K562 (cell line): ENCODE results near the gene MYO1D. TPM values are rescaled to one million over a fixed set of nuclear protein-coding genes. Genes with fewer than 3 reads are reported as not detected.

Experiments
- ATAC-seq: fragments of 200-7000 bp; cut with Tn5 transposase; 3 replicates; pipeline ENCODE4 v1.9.1; 2020; ENCODE audit warnings: moderate library complexity
- BruUV-seq: library from RNA; stranded (reverse); fragments of 400-500 nt; replicated peaks from 2 replicates; lab custom pipeline; 2021; lab: Mats Ljungman, UMichigan
- CTCF ChIA-PET: fragments of 300-600 bp; formaldehyde crosslinking; extraction: SDS; loops from one replicate; lab custom pipeline; 2021; ENCODE audit warnings: low intra/inter-chr PET ratio; lab: Yijun Ruan, JAX
- POLR2A ChIA-PET: fragments of 300-600, 350-650 bp; sonication (Branson Sonifier 250); formaldehyde crosslinking; extraction: SDS; loops from one replicate; lab custom pipeline; 2021; ENCODE audit warnings: antibody characterized with exemption, inconsistent platforms; lab: Yijun Ruan, JAX
- DNase-seq, 4 experiments: peaks; one replicate each; pipeline versions ENCODE4 v3.0.0 to v3.0.0-alpha.2; 2011 to 2018; ENCODE audit warnings: low spot score in 3 of 4, mixed read lengths in 3 of 4; ENCODE audit errors: extremely low read depth in 1 of 4
- FAIRE-seq: peaks from 2 replicates; lab custom pipeline; 2011; peaks lifted over from hg19 to GRCh38; lab: Jason Lieb, UNC
- H2AFZ ChIP-seq: 2 replicates; pipeline ENCODE4 v1.6.0; 2011; ENCODE audit warnings: low read depth, low read length, control low read depth, inconsistent platforms
- H3K27ac ChIP-seq: fragments of 200-600 bp; 3 replicates; pipeline ENCODE4 v1.8.0; 2011; ENCODE audit warnings: low read depth, mild to moderate bottlenecking, control low read depth, inconsistent platforms, low read length, moderate library complexity, mixed read lengths; ENCODE audit errors: extremely low read depth
- H3K27me3 ChIP-seq, 2 experiments: fragments of 300-600 bp in 1 of 2; 2 replicates in 1 of 2; 3 replicates in 1 of 2; pipeline versions ENCODE4 v1.6.0 to v1.8.0; 2011; ENCODE audit warnings: inconsistent platforms in 2 of 2, low read length in 2 of 2, mild to moderate bottlenecking in 1 of 2, mixed read lengths in 1 of 2, moderate library complexity in 1 of 2; ENCODE audit not compliant: control insufficient read depth in 2 of 2, insufficient read depth in 2 of 2
- H3K36me3 ChIP-seq: fragments of 300-600 bp; 3 replicates; pipeline ENCODE4 v1.8.0; 2011; ENCODE audit warnings: mild to moderate bottlenecking, low read length, inconsistent platforms; ENCODE audit not compliant: control insufficient read depth, insufficient read depth
- H3K4me1 ChIP-seq, 2 experiments: fragments of 200-600 bp in 1 of 2; replicated peaks in 1 of 2; 2 replicates in 1 of 2; 3 replicates in 1 of 2; pipeline versions ENCODE4 v1.5.1 to v1.8.0; 2011; ENCODE audit warnings: inconsistent platforms in 2 of 2, low read length in 2 of 2, mild to moderate bottlenecking in 1 of 2, mixed read lengths in 1 of 2, moderate library complexity in 1 of 2; ENCODE audit not compliant: control insufficient read depth in 2 of 2, insufficient read depth in 2 of 2
- H3K4me2 ChIP-seq: 2 replicates; pipeline ENCODE4 v1.6.1; 2011; ENCODE audit warnings: low read length, control low read depth, inconsistent platforms, mixed read lengths; ENCODE audit not compliant: insufficient read depth
- H3K4me3 ChIP-seq: fragments of 200-600 bp; sonication (generic), shearing (Covaris generic); 2 replicates; pipeline ENCODE4 v1.5.1; 2016; ENCODE audit warnings: control low read depth, inconsistent platforms
- H3K79me2 ChIP-seq: fragments of 200-600 bp; 3 replicates; pipeline ENCODE4 v1.8.0; 2011; ENCODE audit warnings: low read length, inconsistent platforms; ENCODE audit not compliant: control insufficient read depth, insufficient read depth
- H3K9ac ChIP-seq, 2 experiments: 2 replicates each; pipeline versions ENCODE4 v1.6.0 to v1.6.1; 2011; ENCODE audit warnings: low read depth in 2 of 2, low read length in 2 of 2, control low read depth in 1 of 2, inconsistent platforms in 1 of 2, mild to moderate bottlenecking in 1 of 2, mixed read lengths in 1 of 2; ENCODE audit not compliant: insufficient read depth in 1 of 2
- H3K9me1 ChIP-seq: one replicate; pipeline ENCODE4 v1.6.0; 2011; ENCODE audit warnings: inconsistent platforms, mild to moderate bottlenecking, low read length, moderate library complexity; ENCODE audit not compliant: control insufficient read depth, insufficient read depth
- H3K9me3 ChIP-seq: replicated peaks from 2 replicates; pipeline ENCODE4 v1.5.1; 2011; ENCODE audit warnings: low read depth, low read length, inconsistent platforms; ENCODE audit not compliant: control insufficient read depth, insufficient read depth
- H4K20me1 ChIP-seq: replicated peaks from 2 replicates; pipeline ENCODE4 v1.6.1; 2011; ENCODE audit warnings: low read length, inconsistent platforms, mixed read lengths; ENCODE audit not compliant: control insufficient read depth, insufficient read depth
- ESRRA ChIP-seq: fragments of 450-650 bp; IDR thresholded peaks from 2 replicates; pipeline ENCODE4 v1.6.1; 2014; ENCODE audit warnings: low read depth, mild to moderate bottlenecking, moderate library complexity, borderline replicate concordance
- HNRNPH1 ChIP-seq: fragments of 200-400 bp; formaldehyde crosslinking; optimal IDR thresholded peaks from 2 replicates; pipeline ENCODE3; 2017; ENCODE audit warnings: low read depth, mild to moderate bottlenecking, low read length, moderate library complexity
- KLF10 ChIP-seq: fragments of 250-450 bp; sonication (Bioruptor Pico); IDR thresholded peaks from 2 replicates; pipeline ENCODE4 v1.6.1; 2021; ENCODE audit warnings: matching md5 sums
- MAFF ChIP-seq: IDR thresholded peaks from 2 replicates; pipeline ENCODE4 v1.6.1; 2012; ENCODE audit warnings: low read length, improper control_type of control experiment
- MCM7 ChIP-seq, 2 experiments: fragments of 450-650 bp; IDR thresholded peaks; 2 replicates each; pipeline ENCODE4 v1.6.1; 2016 to 2018
- NFE2L1 ChIP-seq: fragments of 450-650 bp; IDR thresholded peaks from 2 replicates; pipeline ENCODE4 v1.6.1; 2016; ENCODE audit warnings: missing genetic modification characterization, low read depth, mild to moderate bottlenecking, missing compliant biosample characterization, moderate library complexity, borderline replicate concordance
- RBM15 ChIP-seq: fragments of 200-400 bp; formaldehyde crosslinking; IDR thresholded peaks from 2 replicates; pipeline ENCODE4 v1.6.1; 2018; ENCODE audit warnings: mild to moderate bottlenecking, low read length, moderate library complexity; ENCODE audit not compliant: insufficient read depth
- SAP30 ChIP-seq: fragments of 200-600 bp; sonication (generic); IDR thresholded peaks from 2 replicates; pipeline ENCODE4 v1.6.1; 2012; ENCODE audit warnings: borderline replicate concordance, low read depth, mild to moderate bottlenecking, moderate library complexity, low read length, control low read depth, inconsistent platforms; ENCODE audit not compliant: insufficient read depth, poor library complexity, severe bottlenecking
- SIN3B ChIP-seq: fragments of 450-650 bp; IDR thresholded peaks from 2 replicates; pipeline ENCODE4 v1.6.1; 2017; ENCODE audit warnings: low read depth, mild to moderate bottlenecking, moderate library complexity
- ZKSCAN1 ChIP-seq: fragments of 150-350 bp; IDR thresholded peaks from 2 replicates; pipeline ENCODE4 v1.6.1; 2016; ENCODE audit warnings: low read depth, low read length
- ZNF644 ChIP-seq: fragments of 200-800 bp; sonication (Bioruptor generic); IDR thresholded peaks from 2 replicates; pipeline ENCODE4 v1.6.1; 2016; ENCODE audit warnings: low read depth, missing genetic modification characterization, missing compliant biosample characterization
- ZNF785 ChIP-seq: fragments of 250-450 bp; sonication (Bioruptor Pico); IDR thresholded peaks from 2 replicates; pipeline ENCODE4 v1.4.0; 2020; ENCODE audit warnings: mild to moderate bottlenecking
- WGBS: fragments of 100-300 bp; shearing (Covaris generic); methylation state at CpG from one replicate; pipeline ENCODE4 v1.1.6; 2016; ENCODE audit warnings: low coverage, mixed read lengths; ENCODE audit not compliant: insufficient coverage; ENCODE audit errors: missing lambda C conversion rate; 5-methylcytosine and 5-hydroxymethylcytosine counted together
- in situ Hi-C: fragments of 300-500 bp; cut with MboI; formaldehyde crosslinking; loops from 4 replicates; pipeline ENCODE4 v1.15.0; 2018; ENCODE audit warnings: inconsistent platforms, mixed read lengths
- intact Hi-C: fragments of 100-400 bp; cut with micrococcal nuclease; formaldehyde crosslinking; loops from 2 replicates; pipeline ENCODE4 v1.14.2; 2022
- polyA plus RNA-seq, 8 experiments: library from polyadenylated mRNA; depleted of rRNA in 4 of 8; stranded (reverse) in 5 of 8; unstranded in 3 of 8; fragments of >200 nt; fragmentation: Nextera tagmentation in 2 of 8; fragmentation: Illumina TruSeq in 1 of 8; extraction: Ambion mirVana in 2 of 8; extraction: Trizol in 1 of 8; gene quantifications; 2 replicates each; pipeline versions ENCODE4 v1.2.1 to v1.2.3, GENCODE V29; 2011 to 2014; ENCODE audit warnings: inconsistent platforms in 1 of 8, missing spikeins in 1 of 8
- total RNA-seq, 7 experiments: library from RNA; depleted of rRNA in 6 of 7; stranded (reverse); fragments of >200 nt in 6 of 7; fragmentation: Illumina TruSeq in 2 of 7; extraction: Trizol in 2 of 7; gene quantifications; 2 replicates each; pipeline versions ENCODE4 v1.2.1 to v1.2.3, GENCODE V29; 2011 to 2021; ENCODE audit warnings: low replicate concordance in 1 of 7
- TF ChIP-seq, protein P1 (sequence below), 2 experiments: fragments of 450-650 bp; IDR thresholded peaks; 2 replicates each; pipeline ENCODE4 v1.6.1; 2016
- TF ChIP-seq, protein P2 (sequence below): sonication (generic); formaldehyde crosslinking; IDR thresholded peaks from 2 replicates; pipeline ENCODE4 v1.8.0; 2022; ENCODE audit warnings: mild to moderate bottlenecking, missing genetic modification reagents
- TF ChIP-seq, protein P3 (sequence below), 2 experiments: fragments of 450-650 bp; IDR thresholded peaks; 2 replicates each; pipeline ENCODE4 v1.6.1; 2018; ENCODE audit warnings: mild to moderate bottlenecking in 2 of 2, low read depth in 1 of 2; ENCODE audit not compliant: partially characterized antibody in 2 of 2
- TF ChIP-seq, protein P4 (sequence below): fragments of 250-450 bp; sonication (Bioruptor Pico); IDR thresholded peaks from 2 replicates; pipeline ENCODE4 v1.8.0; 2022; ENCODE audit warnings: inconsistent platforms

MYO1D gene
- total and polyA plus RNA-seq, 9 of the 15 experiments (the other 6 are each of a cell fraction or from before 2014, with no cell fraction given), result 2.1 to 71.2 (median 45.4) TPM

DNA sequence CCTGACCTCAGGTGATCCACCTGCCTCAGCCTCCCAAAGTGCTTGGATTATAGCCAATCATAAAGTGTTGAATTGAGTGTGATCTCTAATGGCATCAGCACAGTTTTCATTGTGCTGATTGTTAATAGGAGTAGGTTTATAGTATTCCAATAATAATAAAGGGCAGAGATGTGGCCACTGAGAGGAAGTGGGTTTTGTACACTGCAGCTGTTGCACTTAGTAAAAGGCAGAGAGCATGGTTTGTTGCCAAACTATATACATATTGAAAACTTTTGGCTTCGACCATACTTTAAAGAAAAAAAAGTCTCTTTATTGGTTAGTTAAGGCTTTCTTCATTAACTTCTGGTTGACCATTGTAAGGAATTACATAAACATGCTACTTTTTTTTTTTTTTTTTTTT, 204.2 kb downstream of the MYO1D start:
- H3K4me3 ChIP-seq, result no peak overlapping the region
- no peaks in the 10 kb centered on the region for H3K79me2 ChIP-seq
- BruUV-seq, result no TSS peak
- no peaks in the 10 kb centered on the region for H3K9me1 ChIP-seq
- no peak overlapping the region for H3K9ac ChIP-seq
- H3K9me3 ChIP-seq, result no peaks in the 10 kb centered on the region
- intact Hi-C loops (no loop called here), in situ Hi-C loops (no loop called here)
- ChIA-PET CTCF (no interaction called here), POLR2A (no interaction called here)
- no peaks in the 10 kb centered on the region for H3K36me3 ChIP-seq
- H4K20me1 ChIP-seq, result no peaks in the 10 kb centered on the region
- WGBS, result 50% methylated on average over 1 of the region's 1 CpG
- H3K4me1 ChIP-seq, result no peaks in the 10 kb centered on the region; a peak in 1 of 5 replicates
- H3K27ac ChIP-seq, result no peak overlapping the region
- no peak overlapping the region for H3K4me2 ChIP-seq
- ATAC-seq (no peak), FAIRE-seq (no peak), DNase-seq (no peak)
- no peaks in the 10 kb centered on the region for H3K27me3 ChIP-seq
- no peak overlapping the region for H2AFZ ChIP-seq
- TF ChIP-seq NFE2L1, result no peak
- TF ChIP-seq, protein P1, sequence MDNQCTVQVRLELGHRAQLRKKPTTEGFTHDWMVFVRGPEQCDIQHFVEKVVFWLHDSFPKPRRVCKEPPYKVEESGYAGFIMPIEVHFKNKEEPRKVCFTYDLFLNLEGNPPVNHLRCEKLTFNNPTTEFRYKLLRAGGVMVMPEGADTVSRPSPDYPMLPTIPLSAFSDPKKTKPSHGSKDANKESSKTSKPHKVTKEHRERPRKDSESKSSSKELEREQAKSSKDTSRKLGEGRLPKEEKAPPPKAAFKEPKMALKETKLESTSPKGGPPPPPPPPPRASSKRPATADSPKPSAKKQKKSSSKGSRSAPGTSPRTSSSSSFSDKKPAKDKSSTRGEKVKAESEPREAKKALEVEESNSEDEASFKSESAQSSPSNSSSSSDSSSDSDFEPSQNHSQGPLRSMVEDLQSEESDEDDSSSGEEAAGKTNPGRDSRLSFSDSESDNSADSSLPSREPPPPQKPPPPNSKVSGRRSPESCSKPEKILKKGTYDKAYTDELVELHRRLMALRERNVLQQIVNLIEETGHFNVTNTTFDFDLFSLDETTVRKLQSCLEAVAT (IDR thresholded peaks at IDR 0.05), result no peak
- no peak for TF ChIP-seq ZKSCAN1
- no peak for TF ChIP-seq SIN3B
- TF ChIP-seq ZNF644 (tag), result no peak
- TF ChIP-seq, protein P2, sequence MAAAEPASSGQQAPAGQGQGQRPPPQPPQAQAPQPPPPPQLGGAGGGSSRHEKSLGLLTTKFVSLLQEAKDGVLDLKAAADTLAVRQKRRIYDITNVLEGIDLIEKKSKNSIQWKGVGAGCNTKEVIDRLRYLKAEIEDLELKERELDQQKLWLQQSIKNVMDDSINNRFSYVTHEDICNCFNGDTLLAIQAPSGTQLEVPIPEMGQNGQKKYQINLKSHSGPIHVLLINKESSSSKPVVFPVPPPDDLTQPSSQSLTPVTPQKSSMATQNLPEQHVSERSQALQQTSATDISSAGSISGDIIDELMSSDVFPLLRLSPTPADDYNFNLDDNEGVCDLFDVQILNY (CRISPR knock-in tag), result no peak
- TF ChIP-seq, protein P3, sequence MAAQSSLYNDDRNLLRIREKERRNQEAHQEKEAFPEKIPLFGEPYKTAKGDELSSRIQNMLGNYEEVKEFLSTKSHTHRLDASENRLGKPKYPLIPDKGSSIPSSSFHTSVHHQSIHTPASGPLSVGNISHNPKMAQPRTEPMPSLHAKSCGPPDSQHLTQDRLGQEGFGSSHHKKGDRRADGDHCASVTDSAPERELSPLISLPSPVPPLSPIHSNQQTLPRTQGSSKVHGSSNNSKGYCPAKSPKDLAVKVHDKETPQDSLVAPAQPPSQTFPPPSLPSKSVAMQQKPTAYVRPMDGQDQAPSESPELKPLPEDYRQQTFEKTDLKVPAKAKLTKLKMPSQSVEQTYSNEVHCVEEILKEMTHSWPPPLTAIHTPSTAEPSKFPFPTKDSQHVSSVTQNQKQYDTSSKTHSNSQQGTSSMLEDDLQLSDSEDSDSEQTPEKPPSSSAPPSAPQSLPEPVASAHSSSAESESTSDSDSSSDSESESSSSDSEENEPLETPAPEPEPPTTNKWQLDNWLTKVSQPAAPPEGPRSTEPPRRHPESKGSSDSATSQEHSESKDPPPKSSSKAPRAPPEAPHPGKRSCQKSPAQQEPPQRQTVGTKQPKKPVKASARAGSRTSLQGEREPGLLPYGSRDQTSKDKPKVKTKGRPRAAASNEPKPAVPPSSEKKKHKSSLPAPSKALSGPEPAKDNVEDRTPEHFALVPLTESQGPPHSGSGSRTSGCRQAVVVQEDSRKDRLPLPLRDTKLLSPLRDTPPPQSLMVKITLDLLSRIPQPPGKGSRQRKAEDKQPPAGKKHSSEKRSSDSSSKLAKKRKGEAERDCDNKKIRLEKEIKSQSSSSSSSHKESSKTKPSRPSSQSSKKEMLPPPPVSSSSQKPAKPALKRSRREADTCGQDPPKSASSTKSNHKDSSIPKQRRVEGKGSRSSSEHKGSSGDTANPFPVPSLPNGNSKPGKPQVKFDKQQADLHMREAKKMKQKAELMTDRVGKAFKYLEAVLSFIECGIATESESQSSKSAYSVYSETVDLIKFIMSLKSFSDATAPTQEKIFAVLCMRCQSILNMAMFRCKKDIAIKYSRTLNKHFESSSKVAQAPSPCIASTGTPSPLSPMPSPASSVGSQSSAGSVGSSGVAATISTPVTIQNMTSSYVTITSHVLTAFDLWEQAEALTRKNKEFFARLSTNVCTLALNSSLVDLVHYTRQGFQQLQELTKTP (IDR thresholded peaks at IDR 0.05; ENCODE audit: low read depth in 1 of 2, partially characterized antibody in 2 of 2), result no peak
- TF ChIP-seq MAFF, result no peak
- TF ChIP-seq SAP30, result no peak
- no peak for TF ChIP-seq RBM15
- TF ChIP-seq, protein P4, sequence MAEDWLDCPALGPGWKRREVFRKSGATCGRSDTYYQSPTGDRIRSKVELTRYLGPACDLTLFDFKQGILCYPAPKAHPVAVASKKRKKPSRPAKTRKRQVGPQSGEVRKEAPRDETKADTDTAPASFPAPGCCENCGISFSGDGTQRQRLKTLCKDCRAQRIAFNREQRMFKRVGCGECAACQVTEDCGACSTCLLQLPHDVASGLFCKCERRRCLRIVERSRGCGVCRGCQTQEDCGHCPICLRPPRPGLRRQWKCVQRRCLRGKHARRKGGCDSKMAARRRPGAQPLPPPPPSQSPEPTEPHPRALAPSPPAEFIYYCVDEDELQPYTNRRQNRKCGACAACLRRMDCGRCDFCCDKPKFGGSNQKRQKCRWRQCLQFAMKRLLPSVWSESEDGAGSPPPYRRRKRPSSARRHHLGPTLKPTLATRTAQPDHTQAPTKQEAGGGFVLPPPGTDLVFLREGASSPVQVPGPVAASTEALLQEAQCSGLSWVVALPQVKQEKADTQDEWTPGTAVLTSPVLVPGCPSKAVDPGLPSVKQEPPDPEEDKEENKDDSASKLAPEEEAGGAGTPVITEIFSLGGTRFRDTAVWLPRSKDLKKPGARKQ (CRISPR knock-in tag), result no peak
- no peak for TF ChIP-seq KLF10
- no peak for TF ChIP-seq HNRNPH1
- no peak for TF ChIP-seq MCM7 (IDR thresholded peaks at IDR 0.05)
- TF ChIP-seq ZNF785, result no peak
- TF ChIP-seq ESRRA, result no peak
